HUES48 (cell line): ENCODE results near the gene SH3RF3.

Experiments used
- H3K27ac ChIP-seq: one replicate; pipeline ENCODE4 v1.7.0; 2013; ENCODE audit warnings: low read depth, low read length, inconsistent platforms
- H3K27me3 ChIP-seq: 2 replicates; pipeline ENCODE4 v1.6.1; 2013; ENCODE audit warnings: mild to moderate bottlenecking, low read length; ENCODE audit not compliant: control insufficient read depth, insufficient read depth
- H3K36me3 ChIP-seq: 2 replicates; pipeline ENCODE4 v1.6.1; 2013; ENCODE audit warnings: low read length; ENCODE audit not compliant: control insufficient read depth, insufficient read depth
- H3K4me1 ChIP-seq: 2 replicates; pipeline ENCODE4 v1.6.1; 2013; ENCODE audit warnings: mild to moderate bottlenecking, low read length; ENCODE audit not compliant: control insufficient read depth, insufficient read depth
- H3K4me3 ChIP-seq: 2 replicates; pipeline ENCODE4 v1.5.1; 2013; ENCODE audit warnings: mild to moderate bottlenecking, low read depth, low read length
- H3K9ac ChIP-seq: 2 replicates; pipeline ENCODE4 v1.6.1; 2013; ENCODE audit warnings: mild to moderate bottlenecking, low read depth, low read length, moderate library complexity
- H3K9me3 ChIP-seq: 2 replicates; pipeline ENCODE4 v1.6.1; 2013; ENCODE audit warnings: low read length; ENCODE audit not compliant: control insufficient read depth, insufficient read depth

SH3RF3 gene

DNA sequence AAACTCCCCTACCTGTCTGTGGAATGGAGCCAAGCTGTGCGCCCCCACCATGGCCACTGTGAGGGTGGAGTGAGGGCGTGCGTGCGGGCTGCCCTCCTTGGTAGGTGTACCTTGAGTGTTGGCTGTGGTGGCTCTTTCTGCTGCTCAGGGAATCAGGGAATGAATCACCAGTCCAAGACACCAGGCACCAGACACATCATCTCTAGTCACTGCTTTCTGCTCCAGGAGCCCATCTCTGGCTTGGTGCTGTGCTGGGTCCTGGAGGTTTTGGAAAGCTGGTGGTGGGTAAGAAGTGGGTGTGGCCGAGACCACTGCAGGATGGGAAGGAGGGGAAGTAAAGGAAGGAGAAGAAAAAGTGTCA, 274.8 kb downstream of the SH3RF3 start:
- no peaks in the 10 kb centered on the region for H3K27me3 ChIP-seq
- H3K9ac ChIP-seq, result no peak overlapping the region
- no peaks in the 10 kb centered on the region for H3K36me3 ChIP-seq
- no peaks in the 10 kb centered on the region for H3K4me1 ChIP-seq
- no peak overlapping the region for H3K27ac ChIP-seq
- H3K4me3 ChIP-seq, result no peak overlapping the region
- H3K9me3 ChIP-seq, result no peaks in the 10 kb centered on the region

DNA sequence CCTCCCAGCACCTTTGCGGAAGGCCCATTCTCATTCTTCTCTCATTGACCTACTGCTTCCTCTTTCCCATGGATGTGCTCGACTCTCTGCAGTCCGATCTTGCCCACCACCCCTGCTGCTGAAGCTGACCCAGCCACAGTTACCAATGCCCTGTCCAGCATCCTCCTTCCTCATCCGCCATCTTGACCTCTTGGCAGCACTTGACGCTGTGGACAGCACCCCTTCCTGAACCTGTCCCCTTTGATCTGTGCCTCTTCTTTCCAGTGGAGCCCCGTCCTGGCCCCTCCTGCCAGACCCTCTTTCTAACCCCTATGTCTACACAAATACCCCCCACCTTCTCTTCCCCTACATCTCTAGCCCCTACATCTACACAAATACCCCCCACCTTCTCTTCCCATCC, 275.7 kb downstream of the SH3RF3 start:
- Histone ChIP-seq H3K36me3 (no peaks in the 10 kb centered on the region), H3K4me1 (peaks cover 7% of the 10 kb centered on the region), H3K9ac (no peak overlapping the region), H3K9me3 (no peaks in the 10 kb centered on the region), H3K4me3 (no peak overlapping the region), H3K27ac (no peak overlapping the region), H3K27me3 (no peaks in the 10 kb centered on the region)

DNA sequence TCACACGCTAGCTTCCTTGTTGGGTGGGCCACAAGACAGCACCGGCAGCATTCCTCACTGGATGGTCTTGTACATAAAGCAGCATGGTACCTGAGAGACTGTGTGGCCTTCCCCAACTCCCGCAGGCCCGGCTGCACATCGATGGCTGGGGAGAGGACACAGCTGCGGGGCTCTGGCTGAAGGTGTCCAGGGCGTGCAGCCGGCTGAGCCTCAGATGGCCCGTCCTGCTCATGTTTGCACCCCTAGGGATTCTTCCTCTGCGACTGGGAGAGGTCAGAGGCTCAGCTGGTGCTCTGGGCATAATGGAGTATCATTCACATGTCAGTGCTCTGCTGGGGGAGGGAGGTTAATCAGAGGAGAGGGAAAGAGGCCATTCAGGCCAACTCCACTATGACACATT, 276.9 kb downstream of the SH3RF3 start:
- no peaks in the 10 kb centered on the region for H3K36me3 ChIP-seq

DNA sequence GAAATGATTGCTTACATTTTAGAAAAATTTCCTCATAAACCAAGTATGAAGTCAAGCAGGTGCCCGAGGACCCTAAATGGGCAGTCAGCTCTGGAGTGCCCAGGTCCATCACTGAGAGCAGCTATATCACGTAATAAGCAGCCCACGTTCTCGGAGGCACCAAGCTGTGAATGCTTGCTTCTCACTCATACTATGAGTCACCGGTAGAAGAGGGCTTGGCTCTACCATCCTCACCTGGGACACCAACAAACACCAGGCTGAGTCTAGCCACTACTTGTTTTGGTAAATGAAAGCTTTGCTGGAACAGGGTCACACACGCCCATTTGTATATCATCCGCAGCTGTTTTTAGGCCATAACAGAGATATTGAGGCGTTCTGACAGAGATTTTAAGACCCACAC, 277.3 kb downstream of the SH3RF3 start:
- H3K36me3 ChIP-seq, result no peaks in the 10 kb centered on the region
- no peak overlapping the region for H3K4me3 ChIP-seq
- no peaks in the 10 kb centered on the region for H3K27me3 ChIP-seq
- H3K4me1 ChIP-seq, result peaks cover 12% of the 10 kb centered on the region
- H3K9me3 ChIP-seq, result no peaks in the 10 kb centered on the region
- H3K9ac ChIP-seq, result no peak overlapping the region
- no peak overlapping the region for H3K27ac ChIP-seq

More for the DNA sequence above, 276.9 kb downstream of the SH3RF3 start:
- H3K27me3 ChIP-seq, result no peaks in the 10 kb centered on the region
- no peak overlapping the region for H3K4me3 ChIP-seq
- H3K9me3 ChIP-seq, result no peaks in the 10 kb centered on the region
- H3K9ac ChIP-seq, result no peak overlapping the region
- H3K27ac ChIP-seq, result no peak overlapping the region
- H3K4me1 ChIP-seq, result peaks cover 12% of the 10 kb centered on the region

DNA sequence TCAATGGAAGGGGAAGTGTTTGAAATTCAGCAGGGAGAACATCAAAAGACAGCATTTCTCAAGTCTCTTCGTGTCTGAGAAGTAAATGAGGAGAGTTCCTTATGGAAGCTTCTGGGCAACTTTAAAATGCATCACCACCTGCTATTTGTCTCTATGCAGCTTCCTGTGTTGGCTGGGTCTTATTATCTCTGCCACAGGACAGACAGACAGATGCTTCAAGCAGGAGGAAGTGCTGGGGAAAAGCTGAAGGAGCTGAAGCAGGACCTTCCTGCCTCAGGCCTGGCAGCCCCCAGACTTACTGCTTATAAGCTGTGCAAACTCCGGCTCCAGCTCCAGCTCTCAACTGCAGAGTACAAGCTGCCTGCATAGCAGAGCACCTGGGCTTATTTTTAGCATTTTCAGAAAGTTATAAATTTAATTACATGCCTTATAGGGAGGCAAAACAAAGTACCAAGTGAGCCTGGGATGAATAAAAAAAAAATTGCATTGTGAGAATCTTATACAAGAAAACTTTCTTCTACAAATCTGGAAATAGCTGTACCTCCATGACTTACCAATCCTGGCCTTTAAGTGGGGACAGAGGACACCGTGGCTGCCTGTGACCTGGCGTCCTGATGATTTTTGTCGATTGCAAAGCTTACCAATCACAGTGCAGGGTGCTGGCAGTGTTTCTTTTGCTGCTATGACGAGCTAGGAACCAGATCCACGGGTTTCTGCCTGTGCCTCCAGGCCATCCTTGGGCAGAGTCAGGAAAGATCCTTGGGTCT, 278.5 kb downstream of the SH3RF3 start:
- Histone ChIP-seq H3K27me3 (no peaks in the 10 kb centered on the region), H3K27ac (no peak overlapping the region), H3K4me1 (peaks cover 12% of the 10 kb centered on the region), H3K4me3 (no peak overlapping the region), H3K36me3 (no peaks in the 10 kb centered on the region), H3K9me3 (no peaks in the 10 kb centered on the region), H3K9ac (no peak overlapping the region)

DNA sequence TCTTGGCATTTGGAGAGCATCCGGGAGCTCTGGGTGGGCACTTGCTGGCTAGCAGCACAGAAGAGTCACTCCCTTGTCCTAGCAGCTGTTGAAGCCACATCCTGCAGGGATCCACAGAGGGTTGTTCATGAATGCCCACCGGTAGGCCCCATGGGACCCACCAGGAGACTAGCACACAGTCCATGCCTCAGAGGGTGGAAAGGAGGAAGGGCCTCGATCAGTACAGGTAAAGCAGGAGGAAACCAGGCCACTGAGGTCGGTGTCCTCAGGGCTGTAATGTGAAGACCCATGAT, 279.0 kb downstream of the SH3RF3 start:
- H3K27ac ChIP-seq, result no peak overlapping the region
- no peak overlapping the region for H3K9ac ChIP-seq
- no peaks in the 10 kb centered on the region for H3K9me3 ChIP-seq
- H3K27me3 ChIP-seq, result no peaks in the 10 kb centered on the region
- no peak overlapping the region for H3K4me3 ChIP-seq
- H3K4me1 ChIP-seq, result peaks cover 12% of the 10 kb centered on the region
- no peaks in the 10 kb centered on the region for H3K36me3 ChIP-seq

DNA sequence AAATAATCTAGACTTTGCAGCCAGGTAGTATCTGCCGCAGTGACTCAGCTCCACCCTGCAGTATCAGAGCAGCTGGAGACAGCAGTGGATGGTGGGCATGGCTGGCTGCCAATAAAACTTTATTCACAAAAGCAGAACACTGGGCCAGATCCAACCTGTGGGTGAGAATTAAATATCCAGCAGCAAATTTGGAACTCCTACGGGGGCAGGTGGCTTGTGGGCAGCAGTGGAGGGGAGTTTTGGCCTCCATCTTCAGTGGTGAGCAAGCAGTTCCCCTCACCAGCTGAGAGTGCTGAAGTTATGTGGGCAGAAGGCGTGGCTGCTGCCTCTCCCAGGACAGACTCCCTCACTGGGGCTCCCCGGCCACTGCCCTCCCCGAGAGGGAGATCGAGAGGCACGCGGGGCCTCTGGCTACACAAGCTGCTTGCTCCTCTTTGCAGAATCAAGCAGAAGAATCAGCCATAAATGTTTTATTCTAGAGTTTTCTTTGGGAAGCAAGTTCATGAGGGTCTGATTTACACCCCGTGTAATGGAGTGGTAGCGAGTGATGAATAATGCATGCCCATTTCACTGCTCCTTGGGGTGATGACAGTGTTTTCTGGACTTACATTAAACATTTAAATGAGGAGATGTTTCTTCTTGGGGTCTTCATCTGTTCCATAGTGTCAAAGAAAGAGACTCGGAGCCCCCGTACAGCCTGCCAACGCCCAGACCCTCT, 280.5 kb downstream of the SH3RF3 start:
- Histone ChIP-seq H3K27ac (no peak overlapping the region), H3K27me3 (no peaks in the 10 kb centered on the region), H3K9ac (no peak overlapping the region), H3K4me3 (no peak overlapping the region), H3K9me3 (no peaks in the 10 kb centered on the region), H3K36me3 (no peaks in the 10 kb centered on the region), H3K4me1 (peaks cover 12% of the 10 kb centered on the region)

DNA sequence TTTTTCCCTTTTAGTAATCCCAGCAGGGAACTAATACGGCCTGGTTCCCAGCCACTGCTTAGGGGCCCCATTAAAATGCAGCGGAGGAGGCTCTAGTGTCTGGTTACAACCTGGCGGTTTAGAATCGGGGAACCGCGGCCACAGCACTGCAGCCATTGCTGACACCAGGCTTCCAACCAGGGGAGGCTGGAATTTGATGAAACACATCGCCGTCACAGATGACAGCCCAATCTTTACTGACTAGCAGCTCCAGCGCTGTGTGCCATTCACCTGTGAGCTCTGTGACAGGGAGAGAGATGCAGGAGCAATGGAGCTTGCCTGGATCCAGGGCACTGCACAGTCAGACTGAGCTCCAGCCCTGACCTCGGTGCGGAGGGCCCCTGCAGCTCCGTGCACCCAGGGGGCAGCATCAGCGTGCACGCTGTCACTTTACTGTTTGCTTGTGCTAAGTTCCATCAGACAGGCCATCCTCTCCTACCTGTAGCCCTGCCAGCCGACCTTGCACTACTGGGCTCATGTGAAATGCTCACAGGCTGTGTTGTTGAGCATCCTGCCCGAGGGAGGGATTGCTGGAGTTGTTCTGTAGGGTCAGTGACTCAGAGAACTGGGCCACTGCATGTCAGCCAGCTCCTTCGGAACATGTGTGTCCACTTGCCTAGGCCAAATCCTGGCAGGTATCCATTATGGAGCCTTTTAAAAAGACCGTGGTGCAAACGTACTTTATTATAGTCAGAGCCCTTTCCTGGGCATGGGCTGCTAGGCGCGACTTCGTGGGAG, 281.2 kb downstream of the SH3RF3 start:
- Histone ChIP-seq H3K4me1 (peaks cover 12% of the 10 kb centered on the region), H3K36me3 (no peaks in the 10 kb centered on the region), H3K27ac (no peak overlapping the region), H3K27me3 (no peaks in the 10 kb centered on the region), H3K9ac (no peak overlapping the region), H3K4me3 (no peak overlapping the region), H3K9me3 (no peaks in the 10 kb centered on the region)

DNA sequence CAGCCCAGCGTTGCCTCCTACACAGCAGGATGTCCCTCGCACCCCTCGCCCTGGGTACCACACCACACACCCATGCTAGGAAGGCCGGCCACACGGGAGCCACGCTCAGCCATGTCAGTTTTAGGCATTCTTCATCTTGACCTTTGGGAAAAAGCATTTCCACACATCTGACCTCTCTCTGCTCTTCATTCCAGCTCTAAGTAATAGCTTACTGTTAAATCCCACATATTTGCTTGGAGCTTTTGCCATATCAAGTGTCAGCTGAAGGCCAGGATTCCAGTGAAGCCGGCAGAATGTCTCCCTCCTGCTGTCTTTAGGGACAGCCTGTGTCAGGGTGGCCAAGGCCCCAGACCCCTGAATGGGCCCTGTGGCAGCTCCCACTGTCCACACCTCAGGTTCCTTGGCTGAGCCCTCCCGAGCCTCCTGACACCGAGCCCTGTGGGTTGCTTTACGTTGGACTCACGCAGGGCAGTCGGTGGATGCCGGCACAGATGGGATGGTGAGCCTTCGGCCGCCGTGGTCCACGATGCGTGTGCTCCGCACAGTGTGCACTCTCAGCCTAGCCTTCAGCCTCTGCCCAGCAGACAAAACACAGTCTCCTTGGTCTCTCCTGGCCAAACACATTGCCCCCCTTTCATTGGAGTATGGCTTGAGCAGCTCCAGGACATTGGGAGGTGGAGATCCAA, 282.8 kb downstream of the SH3RF3 start:
- no peaks in the 10 kb centered on the region for H3K36me3 ChIP-seq
- H3K9me3 ChIP-seq, result no peaks in the 10 kb centered on the region
- peaks cover 12% of the 10 kb centered on the region for H3K4me1 ChIP-seq
- no peaks in the 10 kb centered on the region for H3K27me3 ChIP-seq
- no peak overlapping the region for H3K4me3 ChIP-seq
- no peak overlapping the region for H3K27ac ChIP-seq
- no peak overlapping the region for H3K9ac ChIP-seq

DNA sequence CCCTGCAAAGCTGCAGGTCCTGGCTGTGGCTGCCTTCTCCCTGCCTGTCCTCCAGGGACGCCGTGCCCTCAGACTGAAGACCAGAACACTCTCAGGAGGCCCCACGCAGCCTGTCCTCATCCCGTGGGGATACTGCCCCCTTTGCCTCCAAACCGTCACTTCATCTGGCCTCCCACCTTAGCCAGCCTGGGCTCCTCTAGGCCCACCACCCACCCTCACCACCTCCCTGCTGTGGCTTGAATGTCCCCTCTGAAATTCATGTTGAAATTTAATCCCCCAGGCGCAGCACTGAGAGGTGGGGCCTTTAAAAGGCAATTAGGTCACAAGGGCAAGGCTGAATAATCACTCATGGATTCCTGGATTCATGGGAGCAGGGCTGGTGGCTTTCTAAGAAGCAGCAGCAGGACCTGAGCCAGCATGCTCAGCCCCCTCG, 286.6 kb downstream of the SH3RF3 start:
- no peaks in the 10 kb centered on the region for H3K27me3 ChIP-seq
- H3K9ac ChIP-seq, result no peak overlapping the region
- H3K4me3 ChIP-seq, result no peak overlapping the region
- no peaks in the 10 kb centered on the region for H3K36me3 ChIP-seq
- no peaks in the 10 kb centered on the region; the same call in 1 of the 2 replicates for H3K4me1 ChIP-seq
- no peaks in the 10 kb centered on the region for H3K9me3 ChIP-seq
- no peak overlapping the region for H3K27ac ChIP-seq
